K562 (cell line): Measurements from ENCODE around the gene POLR3E. TPM values are rescaled to one million over a fixed set of nuclear protein-coding genes. Genes with fewer than 3 reads are reported as not detected.
A peak's percentile ranks its signal among the peaks of the same experiment; 100 is the strongest.

Experiments used
- ATF7 ChIP-seq: fragments of 450-650 bp; IDR thresholded peaks from 2 replicates; pipeline ENCODE4 v1.7.1; 2014; ENCODE audit warnings: mild to moderate bottlenecking, moderate library complexity
- CHCHD3 ChIP-seq: fragments of 250-450 bp; sonication (Bioruptor Pico); IDR thresholded peaks from 2 replicates; pipeline ENCODE4 v2.1.2; 2022; ENCODE audit warnings: mild to moderate bottlenecking
- ELK3 ChIP-seq: fragments of 450-650 bp; formaldehyde crosslinking; IDR thresholded peaks from 2 replicates; pipeline ENCODE4 v1.4.0; 2020; ENCODE audit warnings: mild to moderate bottlenecking
- GABPA ChIP-seq: fragments of 200-800 bp; sonication (Bioruptor generic); conservative IDR thresholded peaks from 2 replicates; pipeline ENCODE4 v1.6.1; 2016; ENCODE audit warnings: low read depth, missing genetic modification characterization, missing compliant biosample characterization
- HNRNPK ChIP-seq: fragments of 200-400 bp; formaldehyde crosslinking; IDR thresholded peaks from one replicate; pipeline ENCODE4 v1.6.1; 2018; ENCODE audit warnings: mild to moderate bottlenecking, low read depth, low read length; ENCODE audit not compliant: poor library complexity, severe bottlenecking
- KAT2B ChIP-seq: IDR thresholded peaks from one replicate; pipeline ENCODE4 v1.6.1; 2012; ENCODE audit warnings: low read depth, mild to moderate bottlenecking, control low read depth, inconsistent platforms, low read length, moderate library complexity
- KDM5B ChIP-seq: fragments of 200-600 bp; sonication (generic); IDR thresholded peaks from 2 replicates; pipeline ENCODE4 v1.6.1; 2012; ENCODE audit warnings: low read depth, mild to moderate bottlenecking, moderate library complexity, low read length, control low read depth, inconsistent platforms; ENCODE audit not compliant: insufficient replicate concordance
- KLF10 ChIP-seq: fragments of 250-450 bp; sonication (Bioruptor Pico); IDR thresholded peaks from 2 replicates; pipeline ENCODE4 v1.6.1; 2021; ENCODE audit warnings: matching md5 sums
- MTF1 ChIP-seq: fragments of 250-450 bp; sonication (Bioruptor Pico); IDR thresholded peaks from 2 replicates; pipeline ENCODE4 v1.9.0; 2021; ENCODE audit warnings: moderate library complexity, mild to moderate bottlenecking, inconsistent platforms, borderline replicate concordance
- NFE2L1 ChIP-seq: fragments of 450-650 bp; IDR thresholded peaks from 2 replicates; pipeline ENCODE4 v1.6.1; 2016; ENCODE audit warnings: missing genetic modification characterization, low read depth, mild to moderate bottlenecking, missing compliant biosample characterization, moderate library complexity, borderline replicate concordance
- NR1H2 ChIP-seq: sonication (generic); formaldehyde crosslinking; IDR thresholded peaks from 2 replicates; pipeline ENCODE4 v1.4.0; 2020; ENCODE audit warnings: mild to moderate bottlenecking, missing genetic modification reagents
- PML ChIP-seq: IDR thresholded peaks from 2 replicates; pipeline ENCODE4 v1.6.1; 2012; ENCODE audit warnings: low read length, inconsistent platforms
- PTRF ChIP-seq: fragments of 450-650 bp; IDR thresholded peaks from 2 replicates; pipeline ENCODE4 v1.6.1; 2016; ENCODE audit warnings: mild to moderate bottlenecking, missing genetic modification characterization, missing compliant biosample characterization
- RBM14 ChIP-seq: fragments of 200-400 bp; formaldehyde crosslinking; IDR thresholded peaks from 2 replicates; pipeline ENCODE4 v1.6.1; 2018; ENCODE audit warnings: low read depth, mild to moderate bottlenecking, low read length, moderate library complexity, borderline replicate concordance; ENCODE audit not compliant: insufficient read depth
- SMAD3 ChIP-seq: fragments of 450-650 bp; formaldehyde crosslinking; conservative IDR thresholded peaks from 2 replicates; pipeline ENCODE4 v1.4.0; 2020; ENCODE audit warnings: mild to moderate bottlenecking
- SMARCE1 ChIP-seq: fragments of 450-650 bp; IDR thresholded peaks from 2 replicates; pipeline ENCODE4 v1.7.1; 2016; ENCODE audit warnings: mild to moderate bottlenecking
- STAT5A ChIP-seq: IDR thresholded peaks from 2 replicates; pipeline ENCODE4 v1.6.1; 2012; ENCODE audit warnings: low read length, inconsistent platforms, borderline replicate concordance
- XRCC3 ChIP-seq: fragments of 450-650 bp; IDR thresholded peaks from 2 replicates; pipeline ENCODE4 v1.6.1; 2017; ENCODE audit warnings: mild to moderate bottlenecking, moderate library complexity
- YBX1 ChIP-seq: fragments of 450-650 bp; IDR thresholded peaks from 2 replicates; pipeline ENCODE4 v1.7.1; 2016; ENCODE audit warnings: mild to moderate bottlenecking
- ZNF263 ChIP-seq: sonication (generic); formaldehyde crosslinking; IDR thresholded peaks from 2 replicates; pipeline ENCODE4 v1.8.0; 2022; ENCODE audit warnings: mild to moderate bottlenecking, missing genetic modification reagents, borderline replicate concordance
- ZNF699 ChIP-seq: fragments of 250-450 bp; sonication (Bioruptor Pico); IDR thresholded peaks from 2 replicates; pipeline ENCODE4 v1.8.0; 2021; ENCODE audit warnings: mild to moderate bottlenecking, moderate library complexity; ENCODE audit not compliant: insufficient replicate concordance
- ZNF75A ChIP-seq: fragments of 450-650 bp; formaldehyde crosslinking; IDR thresholded peaks from 2 replicates; pipeline ENCODE4 v1.4.0; 2020; ENCODE audit warnings: mild to moderate bottlenecking
- polyA plus RNA-seq, 8 experiments: library from polyadenylated mRNA; depleted of rRNA in 4 of 8; stranded (reverse) in 5 of 8; unstranded in 3 of 8; fragments of >200 nt; fragmentation: Nextera tagmentation in 2 of 8; fragmentation: Illumina TruSeq in 1 of 8; extraction: Ambion mirVana in 2 of 8; extraction: Trizol in 1 of 8; gene quantifications; 2 replicates each; pipeline versions ENCODE4 v1.2.1 to v1.2.3, GENCODE V29; 2011 to 2014; ENCODE audit warnings: inconsistent platforms in 1 of 8, missing spikeins in 1 of 8
- total RNA-seq, 7 experiments: library from RNA; depleted of rRNA in 6 of 7; stranded (reverse); fragments of >200 nt in 6 of 7; fragmentation: Illumina TruSeq in 2 of 7; extraction: Trizol in 2 of 7; gene quantifications; 2 replicates each; pipeline versions ENCODE4 v1.2.1 to v1.2.3, GENCODE V29; 2011 to 2021; ENCODE audit warnings: low replicate concordance in 1 of 7
- TF ChIP-seq, protein P1 (sequence below): fragments of 450-650 bp; conservative IDR thresholded peaks from 2 replicates; pipeline ENCODE4 v1.6.1; 2016; ENCODE audit warnings: missing genetic modification characterization, low read depth, mild to moderate bottlenecking, missing compliant biosample characterization, moderate library complexity
- TF ChIP-seq, protein P2 (sequence below): fragments of 250-450 bp; sonication (Bioruptor Pico); IDR thresholded peaks from 2 replicates; pipeline ENCODE4 v1.9.0; 2021; ENCODE audit warnings: mild to moderate bottlenecking, inconsistent platforms

The POLR3E gene
- total and polyA plus RNA-seq, 9 of the 15 experiments (the other 6 are each of a cell fraction or from before 2014, with no cell fraction given), result 17.7 to 151 (median 82.6) TPM

DNA sequence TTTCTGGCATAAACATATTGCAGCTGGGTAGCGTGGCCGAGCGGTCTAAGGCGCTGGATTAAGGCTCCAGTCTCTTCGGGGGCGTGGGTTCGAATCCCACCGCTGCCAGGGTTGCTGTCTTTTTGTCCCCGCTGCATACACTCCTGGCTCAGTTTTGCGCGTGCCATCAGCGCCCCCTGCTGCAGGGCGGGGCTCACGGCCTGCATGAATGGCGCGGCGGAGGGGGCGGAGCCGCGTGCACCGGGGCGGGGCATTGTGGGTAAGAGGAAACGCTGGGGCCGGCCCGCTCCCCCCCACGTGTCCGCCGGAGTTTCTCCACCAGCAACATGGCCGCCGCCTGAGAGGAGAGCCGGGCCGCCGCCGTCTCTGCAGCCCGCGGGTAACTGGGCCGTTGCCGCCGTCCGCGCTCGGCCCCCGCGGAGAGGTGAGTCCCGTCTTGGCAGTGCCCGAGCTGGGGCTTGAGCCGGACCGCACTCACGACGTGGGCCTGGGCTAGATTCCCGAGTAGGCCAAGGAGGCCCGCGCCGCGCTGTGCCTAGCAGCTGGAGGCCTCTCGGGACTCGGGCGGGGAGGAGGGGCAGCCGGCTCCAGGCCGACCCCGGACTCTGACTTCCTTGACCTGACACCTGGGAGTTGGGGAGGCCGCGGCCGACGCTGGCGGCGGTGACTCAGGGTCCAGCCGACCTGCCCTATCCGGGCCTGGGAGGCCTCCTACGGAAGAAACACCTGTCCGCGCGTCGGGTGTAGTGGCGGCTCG lies at the start of gene POLR3E (continued):
- no peak for TF ChIP-seq STAT5A
- no peak for TF ChIP-seq HNRNPK
- TF ChIP-seq YBX1, result no peak
- TF ChIP-seq NR1H2 (CRISPR knock-in tag), result no peak; the same call in 1 of the 2 replicates
- no peak for TF ChIP-seq ELK3
- TF ChIP-seq KLF10 (CRISPR knock-in tag), result no peak
- peak; percentile 24 for TF ChIP-seq KDM5B
- peak; percentile 85 for TF ChIP-seq ATF7
- TF ChIP-seq ZNF699 (CRISPR knock-in tag), result no peak
- TF ChIP-seq GABPA (tag), result peak; percentile 90
- no peak for TF ChIP-seq CHCHD3
- peak; percentile 78; the same call in 1 of the 2 replicates for TF ChIP-seq RBM14
- no peak for TF ChIP-seq NFE2L1
- TF ChIP-seq SMAD3 (CRISPR knock-in tag), result no peak
- TF ChIP-seq KAT2B, result no peak
- TF ChIP-seq MTF1, result no peak
- no peak for TF ChIP-seq ZNF263 (CRISPR knock-in tag)
- TF ChIP-seq PTRF (tag), result no peak
- TF ChIP-seq XRCC3, result no peak
- TF ChIP-seq, protein P1, sequence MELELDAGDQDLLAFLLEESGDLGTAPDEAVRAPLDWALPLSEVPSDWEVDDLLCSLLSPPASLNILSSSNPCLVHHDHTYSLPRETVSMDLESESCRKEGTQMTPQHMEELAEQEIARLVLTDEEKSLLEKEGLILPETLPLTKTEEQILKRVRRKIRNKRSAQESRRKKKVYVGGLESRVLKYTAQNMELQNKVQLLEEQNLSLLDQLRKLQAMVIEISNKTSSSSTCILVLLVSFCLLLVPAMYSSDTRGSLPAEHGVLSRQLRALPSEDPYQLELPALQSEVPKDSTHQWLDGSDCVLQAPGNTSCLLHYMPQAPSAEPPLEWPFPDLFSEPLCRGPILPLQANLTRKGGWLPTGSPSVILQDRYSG (tag), result no peak
- TF ChIP-seq SMARCE1, result no peak
- TF ChIP-seq, protein P2, sequence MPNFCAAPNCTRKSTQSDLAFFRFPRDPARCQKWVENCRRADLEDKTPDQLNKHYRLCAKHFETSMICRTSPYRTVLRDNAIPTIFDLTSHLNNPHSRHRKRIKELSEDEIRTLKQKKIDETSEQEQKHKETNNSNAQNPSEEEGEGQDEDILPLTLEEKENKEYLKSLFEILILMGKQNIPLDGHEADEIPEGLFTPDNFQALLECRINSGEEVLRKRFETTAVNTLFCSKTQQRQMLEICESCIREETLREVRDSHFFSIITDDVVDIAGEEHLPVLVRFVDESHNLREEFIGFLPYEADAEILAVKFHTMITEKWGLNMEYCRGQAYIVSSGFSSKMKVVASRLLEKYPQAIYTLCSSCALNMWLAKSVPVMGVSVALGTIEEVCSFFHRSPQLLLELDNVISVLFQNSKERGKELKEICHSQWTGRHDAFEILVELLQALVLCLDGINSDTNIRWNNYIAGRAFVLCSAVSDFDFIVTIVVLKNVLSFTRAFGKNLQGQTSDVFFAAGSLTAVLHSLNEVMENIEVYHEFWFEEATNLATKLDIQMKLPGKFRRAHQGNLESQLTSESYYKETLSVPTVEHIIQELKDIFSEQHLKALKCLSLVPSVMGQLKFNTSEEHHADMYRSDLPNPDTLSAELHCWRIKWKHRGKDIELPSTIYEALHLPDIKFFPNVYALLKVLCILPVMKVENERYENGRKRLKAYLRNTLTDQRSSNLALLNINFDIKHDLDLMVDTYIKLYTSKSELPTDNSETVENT (CRISPR knock-in tag), result peak; percentile 73
- TF ChIP-seq ZNF75A, result no peak
- TF ChIP-seq PML, result peak; percentile 18; the same call in 1 of the 2 replicates
